NCI-H2227 (cell line): ENCODE measurements around the gene IQSEC1.

Experiments
- DNase-seq: peaks from one replicate; lab custom pipeline; 2025; ENCODE audit not compliant: unreplicated experiment; lab: John Stamatoyannopoulos, UW

The IQSEC1 gene

GRCh38 chr3:13051066-13051465, 22.2 kb downstream of the IQSEC1 start:
- no peak for DNase-seq

GRCh38 chr3:13050446-13050845, 22.8 kb downstream of the IQSEC1 start:
- DNase-seq = no peak

GRCh38 chr3:13049400-13049799, 23.8 kb downstream of the IQSEC1 start:
- DNase-seq = no peak

GRCh38 chr3:13047296-13048165, 25.7 kb downstream of the IQSEC1 start:
- DNase-seq = no peak

GRCh38 chr3:13046569-13047274, 26.5 kb downstream of the IQSEC1 start:
- no peak for DNase-seq

- no peak for DNase-seq
These were observed 27.2 kb downstream of the IQSEC1 start for GRCh38 chr3:13045904-13046568.

GRCh38 chr3:13045241-13045903, 27.9 kb downstream of the IQSEC1 start:
- DNase-seq = no peak

GRCh38 chr3:13044496-13045240, 28.6 kb downstream of the IQSEC1 start:
- peak; percentile 77 for DNase-seq

GRCh38 chr3:13043656-13044055, 29.6 kb downstream of the IQSEC1 start:
- DNase-seq = no peak

GRCh38 chr3:13042715-13043271, 30.4 kb downstream of the IQSEC1 start:
- peak; percentile 9 for DNase-seq

- DNase-seq = no peak
These were observed 31.0 kb downstream of the IQSEC1 start for GRCh38 chr3:13042127-13042701.

- DNase-seq = no peak
These were observed 32.0 kb downstream of the IQSEC1 start for GRCh38 chr3:13041113-13041776.

- no peak for DNase-seq
These were observed 32.7 kb downstream of the IQSEC1 start for GRCh38 chr3:13040361-13041074.

- DNase-seq = no peak
These were observed 33.9 kb downstream of the IQSEC1 start for GRCh38 chr3:13039213-13039896.

- DNase-seq = no peak
These were observed 35.6 kb downstream of the IQSEC1 start for GRCh38 chr3:13037458-13038117.

- DNase-seq = no peak
These were observed 38.4 kb downstream of the IQSEC1 start for GRCh38 chr3:13034861-13035260.

- no peak for DNase-seq
These were observed 39.0 kb downstream of the IQSEC1 start for GRCh38 chr3:13034109-13034800.
